22Rv1 (cell line): Measurements from ENCODE around the gene FAXDC2.

ENCODE experiments used
- CTCF ChIP-seq: fragments of 450-650 bp; IDR thresholded peaks from 2 replicates; pipeline ENCODE4 v1.5.1; 2017; ENCODE audit warnings: mild to moderate bottlenecking
- ZFX ChIP-seq: fragments of 450-650 bp; IDR thresholded peaks from 2 replicates; pipeline ENCODE4 v1.6.1; 2017; ENCODE audit warnings: antibody characterized with exemption, borderline replicate concordance

DNA sequence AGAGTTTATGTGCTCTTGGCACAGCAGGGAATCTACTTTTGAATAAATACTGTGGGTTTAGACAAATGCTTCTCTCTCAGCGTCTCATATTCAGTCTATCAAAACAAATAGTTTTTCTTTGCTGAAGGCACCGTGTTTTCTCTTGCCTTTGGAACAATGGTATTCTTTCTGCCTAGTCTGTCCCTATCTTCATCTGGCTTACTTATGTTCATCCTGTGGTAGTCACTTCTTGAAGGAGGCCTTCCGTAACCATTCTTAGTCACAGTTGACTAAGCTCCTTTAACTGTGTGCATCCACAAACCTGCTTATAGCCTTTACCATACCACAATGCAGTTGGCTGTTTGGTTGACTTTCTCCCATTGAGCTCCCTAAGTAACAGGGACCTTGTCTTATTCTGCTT, 49.3 kb downstream of the FAXDC2 start:
- TF ChIP-seq CTCF = no peak
- no peak for TF ChIP-seq ZFX
